Measurements from ENCODE around the gene UBE2J2.

Gene UBE2J2

DNA sequence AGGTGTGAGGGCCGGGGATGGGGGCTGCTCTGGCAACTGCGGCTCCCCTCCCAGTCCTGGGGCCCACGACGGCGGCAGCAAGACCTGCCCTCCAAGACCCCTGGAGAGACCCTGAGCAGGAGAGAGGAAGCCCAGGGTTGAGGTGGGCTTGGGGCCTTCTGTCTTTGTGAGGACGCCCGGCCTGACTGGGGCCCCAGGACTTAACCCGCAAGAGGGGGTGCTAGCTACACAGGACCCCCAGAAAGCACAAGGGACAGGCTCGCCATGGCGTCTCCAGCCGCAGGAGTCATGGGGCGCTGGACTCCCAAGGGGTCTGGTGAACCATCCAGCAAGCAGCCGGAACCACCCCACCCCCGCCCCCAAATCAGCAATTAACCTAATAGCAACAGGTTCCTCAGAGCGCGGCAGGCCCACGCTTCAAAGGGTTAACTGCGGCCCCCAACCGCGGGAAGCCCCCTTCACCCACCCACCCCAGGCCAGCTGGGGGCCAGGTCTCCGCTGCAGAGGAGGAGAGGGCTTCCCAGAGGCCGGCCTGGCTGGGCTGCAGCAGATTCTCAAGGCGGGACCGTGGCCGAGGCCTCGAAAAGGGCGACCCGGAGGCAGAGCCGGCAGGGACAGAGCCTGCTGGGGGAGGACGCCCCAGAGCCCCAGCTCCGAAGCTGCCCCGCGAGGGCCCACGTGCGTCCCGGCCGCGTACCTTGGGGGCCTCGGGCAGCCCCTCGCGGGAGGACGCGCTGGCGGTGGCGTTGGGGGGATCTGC lies 27.7 kb downstream of the UBE2J2 start:
- no peaks in the 10 kb centered on the region for H3K79me2 ChIP-seq (ENCODE audit: insufficient read depth, low read depth)
- no peak overlapping the region for H3K4me3 ChIP-seq (IDR thresholded peaks at IDR 0.05; ENCODE audit: insufficient read depth, low read depth, low read length)
- H4K20me1 ChIP-seq (ENCODE audit: insufficient read depth), result no peaks in the 10 kb centered on the region
- H3K27me3 ChIP-seq (ENCODE audit: insufficient read depth, low read depth), result peaks cover 42% of the 10 kb centered on the region
- H3K36me3 ChIP-seq (ENCODE audit: insufficient read depth), result no peaks in the 10 kb centered on the region
- H3K27ac ChIP-seq, result no peak overlapping the region
- no peak overlapping the region for H2AFZ ChIP-seq (ENCODE audit: low read depth)
- TF ChIP-seq CTCF (conservative IDR thresholded peaks at IDR 0.05; ENCODE audit: low read depth, low read length), result no peak
- no peak overlapping the region for H3K9ac ChIP-seq
- H3K4me2 ChIP-seq, result no peak overlapping the region
- no peaks in the 10 kb centered on the region for H3K4me1 ChIP-seq (ENCODE audit: low read depth, poor library complexity, severe bottlenecking)

GRCh38 chr1:1245178-1245816 lies 28.4 kb downstream of the UBE2J2 start:
- Histone ChIP-seq H3K27ac (no peak overlapping the region), H3K9ac (no peak overlapping the region), H3K4me3 (IDR thresholded peaks at IDR 0.05; ENCODE audit: insufficient read depth, low read depth, low read length) (no peak overlapping the region), H3K27me3 (ENCODE audit: insufficient read depth, low read depth) (peaks cover 46% of the 10 kb centered on the region), H3K79me2 (ENCODE audit: insufficient read depth, low read depth) (no peaks in the 10 kb centered on the region), H3K4me1 (ENCODE audit: low read depth, poor library complexity, severe bottlenecking) (no peaks in the 10 kb centered on the region), H4K20me1 (ENCODE audit: insufficient read depth) (no peaks in the 10 kb centered on the region), H2AFZ (ENCODE audit: low read depth) (no peak overlapping the region), H3K4me2 (no peak overlapping the region), H3K36me3 (ENCODE audit: insufficient read depth) (no peaks in the 10 kb centered on the region)
- no peak for TF ChIP-seq CTCF (conservative IDR thresholded peaks at IDR 0.05; ENCODE audit: low read depth, low read length)

DNA sequence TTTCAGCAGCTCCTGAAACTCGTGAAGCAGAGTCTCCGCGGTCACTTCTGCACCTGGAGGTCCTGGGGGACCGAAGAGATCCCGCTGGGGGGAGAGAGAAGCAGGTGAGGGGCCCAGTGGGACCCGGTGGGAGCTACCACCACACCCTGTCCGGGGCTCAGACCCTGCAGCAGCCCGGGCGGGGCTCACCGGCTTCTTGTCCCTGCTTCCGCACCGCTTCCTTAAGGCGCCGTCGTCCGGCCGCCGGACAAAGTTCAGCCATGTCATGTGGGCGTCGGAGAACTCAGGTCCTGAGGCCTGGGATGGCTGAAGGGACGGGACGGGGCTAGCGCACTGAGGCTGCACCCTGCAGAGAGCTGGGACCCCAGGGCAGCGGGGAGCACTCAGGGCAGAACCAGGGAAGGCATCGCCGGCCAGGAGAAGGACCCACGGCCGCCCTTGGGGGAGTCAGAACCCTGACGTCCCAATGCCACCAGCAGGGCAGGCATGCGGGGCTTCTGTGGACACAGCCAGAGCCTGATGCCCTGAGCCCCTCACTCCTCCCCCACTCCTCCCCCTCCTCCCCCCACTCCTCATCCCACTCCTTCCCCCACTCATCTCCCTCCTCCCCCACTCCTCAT lies 29.4 kb downstream of the UBE2J2 start:
- Histone ChIP-seq H4K20me1 (ENCODE audit: insufficient read depth) (no peaks in the 10 kb centered on the region), H2AFZ (ENCODE audit: low read depth) (no peak overlapping the region), H3K27me3 (ENCODE audit: insufficient read depth, low read depth) (peaks cover 55% of the 10 kb centered on the region), H3K4me1 (ENCODE audit: low read depth, poor library complexity, severe bottlenecking) (no peaks in the 10 kb centered on the region), H3K79me2 (ENCODE audit: insufficient read depth, low read depth) (no peaks in the 10 kb centered on the region), H3K27ac (no peak overlapping the region), H3K36me3 (ENCODE audit: insufficient read depth) (no peaks in the 10 kb centered on the region), H3K4me2 (no peak overlapping the region), H3K9ac (no peak overlapping the region), H3K4me3 (IDR thresholded peaks at IDR 0.05; ENCODE audit: insufficient read depth, low read depth, low read length) (no peak overlapping the region)
- no peak for TF ChIP-seq CTCF (conservative IDR thresholded peaks at IDR 0.05; ENCODE audit: low read depth, low read length)

DNA sequence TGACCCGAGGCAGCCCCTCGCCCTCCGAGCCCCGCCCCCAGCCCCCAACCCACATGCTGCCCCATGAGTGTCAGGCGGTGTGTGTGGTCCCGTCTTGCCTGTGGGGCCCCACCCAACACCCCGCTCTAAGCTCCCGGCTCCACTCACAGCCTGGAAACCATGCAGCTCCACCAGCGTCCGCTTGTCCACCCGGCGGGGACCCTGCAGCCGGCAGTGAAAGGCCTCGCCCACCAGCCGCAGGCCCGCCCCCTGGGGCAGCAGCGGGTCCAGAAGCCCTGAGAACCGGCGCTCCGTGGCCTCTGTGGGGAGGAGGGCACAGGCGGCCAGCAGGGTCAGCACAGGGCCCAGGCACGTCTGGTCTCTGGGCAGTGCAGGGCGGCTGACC lies 29.9 kb downstream of the UBE2J2 start:
- Histone ChIP-seq H3K4me2 (no peak overlapping the region), H4K20me1 (ENCODE audit: insufficient read depth) (no peaks in the 10 kb centered on the region), H3K4me3 (IDR thresholded peaks at IDR 0.05; ENCODE audit: insufficient read depth, low read depth, low read length) (no peak overlapping the region), H3K27me3 (ENCODE audit: insufficient read depth, low read depth) (peaks cover 60% of the 10 kb centered on the region), H3K9ac (no peak overlapping the region), H2AFZ (ENCODE audit: low read depth) (no peak overlapping the region), H3K79me2 (ENCODE audit: insufficient read depth, low read depth) (no peaks in the 10 kb centered on the region), H3K4me1 (ENCODE audit: low read depth, poor library complexity, severe bottlenecking) (no peaks in the 10 kb centered on the region), H3K36me3 (ENCODE audit: insufficient read depth) (no peaks in the 10 kb centered on the region), H3K27ac (no peak overlapping the region)
- no peak for TF ChIP-seq CTCF (conservative IDR thresholded peaks at IDR 0.05; ENCODE audit: low read depth, low read length)
